Stomach (tissue), 9 donors: ENCODE data around the gene SORCS1. TPM values are rescaled to one million over a fixed set of nuclear protein-coding genes. Genes with fewer than 3 reads are reported as not detected.

Experiments used
- DNase-seq, 2 donors: peaks; one replicate each; pipeline versions ENCODE4 v3.0.0 to v3.0.0-alpha.2; 2013 to 2019
- H3K27ac ChIP-seq, 5 donors: fragments of 200-600 bp in 4 of 5; sonication (generic) in 4 of 5; one replicate each; pipeline ENCODE4 v1.5.1; 2013 to 2019; ENCODE audit warnings: mild to moderate bottlenecking in 1 of 5, moderate library complexity in 1 of 5
- H3K27me3 ChIP-seq, 3 donors: fragments of 200-600 bp; sonication (generic); one replicate each; pipeline ENCODE4 v1.5.1; 2017 to 2019; ENCODE audit warnings: mixed run types in 1 of 3
- H3K36me3 ChIP-seq, 4 donors: fragments of 200-600 bp; sonication (generic); 1 replicate in 3 of 4; 2 replicates in 1 of 4; pipeline ENCODE4 v1.5.1; 2016 to 2019
- H3K4me1 ChIP-seq, 4 donors: fragments of 200-600 bp; sonication (generic); one replicate each; pipeline ENCODE4 v1.5.1; 2016 to 2019
- H3K4me3 ChIP-seq, 4 donors: fragments of 200-600 bp; sonication (generic) in 3 of 4; one replicate each; pipeline ENCODE4 v1.5.1; 2016 to 2019; ENCODE audit warnings: mild to moderate bottlenecking in 1 of 4
- H3K9me3 ChIP-seq, 4 donors: fragments of 200-600 bp; sonication (generic); one replicate each; pipeline ENCODE4 v1.5.1; 2016 to 2019
- EP300 ChIP-seq: sonication (generic); formaldehyde crosslinking; IDR thresholded peaks from one replicate; pipeline ENCODE4 v1.6.1; 2017; ENCODE audit warnings: antibody characterized with exemption
- POLR2A ChIP-seq, 4 donors: fragments of 450-650 bp; IDR thresholded peaks; one replicate each; pipeline ENCODE4 v1.6.1; 2016; ENCODE audit warnings: antibody characterized with exemption in 4 of 4, control low read depth in 2 of 4, mild to moderate bottlenecking in 1 of 4, moderate library complexity in 1 of 4
- POLR2AphosphoS5 ChIP-seq, 3 donors: sonication (generic); formaldehyde crosslinking; IDR thresholded peaks; one replicate each; pipeline ENCODE4 v1.6.1; 2016; ENCODE audit warnings: antibody characterized with exemption in 3 of 3
- WGBS, 5 donors: extraction: QIAGEN DNeasy Blood & Tissue Kit in 3 of 5; methylation state at CpG; one replicate each; pipeline versions ENCODE4 v1.1.5 to v1.1.7; 2013 to 2018; 5-methylcytosine and 5-hydroxymethylcytosine counted together
- intact Hi-C: fragments of 100-400 bp; cut with DNase I; formaldehyde crosslinking; loops from one replicate; pipeline ENCODE4 v1.15.1; 2023; ENCODE audit warnings: low total_unique reads
- polyA plus RNA-seq, 3 donors: library from polyadenylated mRNA; stranded (reverse); fragments of 200-250 nt; gene quantifications; one replicate each; pipeline ENCODE4 v1.2.3, GENCODE V29; 2013
- total RNA-seq, 5 donors: library from RNA; depleted of rRNA; stranded (reverse); fragments of >200 nt; gene quantifications; one replicate each; pipeline versions ENCODE4 v1.1.0 to v1.2.3, GENCODE V29; 2014 to 2016
- TF ChIP-seq, protein P1 (sequence below), 7 experiments: fragments of 450-650 bp in 4 of 7; fragments of 200-600 bp in 3 of 7; sonication (generic) in 3 of 7; IDR thresholded peaks; one replicate each; pipeline ENCODE4 v1.5.1; 2016 to 2019; ENCODE audit warnings: antibody characterized with exemption in 7 of 7, control low read depth in 2 of 7, mild to moderate bottlenecking in 1 of 7
- donor health status: healthy with polysubstance abuse.
- donor health status: Bipolar disorder and iron deficiency.
- donor health status: healthy.

Gene SORCS1
- total and polyA plus RNA-seq, 8 donors, result 0.25 to 10.1 (median 0.69) TPM

DNA sequence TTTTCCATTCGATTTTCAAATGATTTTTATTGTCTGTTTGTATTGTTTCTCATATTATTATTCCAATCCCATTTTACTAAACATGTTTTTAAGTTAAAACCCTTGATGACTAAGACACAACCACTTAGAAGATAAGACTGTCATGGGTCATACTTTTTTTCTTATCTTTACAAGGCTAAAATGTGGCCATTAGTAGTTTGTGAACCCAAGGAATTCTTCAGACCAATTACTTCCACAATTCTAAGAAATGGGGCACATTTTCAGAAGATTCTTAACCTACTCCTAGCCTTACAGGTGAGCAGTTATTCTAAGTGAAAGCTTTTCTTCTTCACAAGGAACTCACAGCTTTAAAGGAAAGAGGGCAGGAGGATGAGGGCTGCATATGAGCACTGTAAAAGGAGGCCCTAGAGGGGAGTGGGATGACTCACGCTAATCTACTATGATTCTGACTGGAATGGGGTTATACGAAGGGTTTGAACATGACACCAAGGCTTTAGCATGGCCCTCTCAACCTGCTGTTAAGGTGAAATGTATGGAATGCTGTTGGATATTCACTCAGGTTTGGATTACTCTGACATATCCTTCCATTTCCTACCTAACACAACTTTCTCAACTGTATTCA, 81.0 kb downstream of the SORCS1 start:
- Histone ChIP-seq H3K4me3 (no peak overlapping the region), H3K4me1 (peaks cover 0 to 9% (median 0%) of the 10 kb centered on the region in 4 donors), H3K27me3 (no peaks in the 10 kb centered on the region), H3K36me3 (no peaks in the 10 kb centered on the region), H3K27ac (no peak overlapping the region), H3K9me3 (no peaks in the 10 kb centered on the region)
- intact Hi-C loops, result no loop called here
- TF ChIP-seq POLR2AphosphoS5 (IDR thresholded peaks at IDR 0.05) (no peak), EP300 (no peak), POLR2A (IDR thresholded peaks at IDR 0.05) (no peak)
- TF ChIP-seq, protein P1, sequence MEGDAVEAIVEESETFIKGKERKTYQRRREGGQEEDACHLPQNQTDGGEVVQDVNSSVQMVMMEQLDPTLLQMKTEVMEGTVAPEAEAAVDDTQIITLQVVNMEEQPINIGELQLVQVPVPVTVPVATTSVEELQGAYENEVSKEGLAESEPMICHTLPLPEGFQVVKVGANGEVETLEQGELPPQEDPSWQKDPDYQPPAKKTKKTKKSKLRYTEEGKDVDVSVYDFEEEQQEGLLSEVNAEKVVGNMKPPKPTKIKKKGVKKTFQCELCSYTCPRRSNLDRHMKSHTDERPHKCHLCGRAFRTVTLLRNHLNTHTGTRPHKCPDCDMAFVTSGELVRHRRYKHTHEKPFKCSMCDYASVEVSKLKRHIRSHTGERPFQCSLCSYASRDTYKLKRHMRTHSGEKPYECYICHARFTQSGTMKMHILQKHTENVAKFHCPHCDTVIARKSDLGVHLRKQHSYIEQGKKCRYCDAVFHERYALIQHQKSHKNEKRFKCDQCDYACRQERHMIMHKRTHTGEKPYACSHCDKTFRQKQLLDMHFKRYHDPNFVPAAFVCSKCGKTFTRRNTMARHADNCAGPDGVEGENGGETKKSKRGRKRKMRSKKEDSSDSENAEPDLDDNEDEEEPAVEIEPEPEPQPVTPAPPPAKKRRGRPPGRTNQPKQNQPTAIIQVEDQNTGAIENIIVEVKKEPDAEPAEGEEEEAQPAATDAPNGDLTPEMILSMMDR (IDR thresholded peaks at IDR 0.05), result no peak
- no peak for DNase-seq
- WGBS, 5 donors, result 49 to 74% (median 65%) methylated on average over 3 of the region's 3 CpGs

- intact Hi-C loops, result no loop called here
- 55 to 75% (median 74%) methylated on average over 1 of the region's 1 CpG for WGBS, 5 donors
- no peaks in the 10 kb centered on the region for H3K36me3 ChIP-seq
- H3K27me3 ChIP-seq, result no peaks in the 10 kb centered on the region
- H3K4me3 ChIP-seq, result no peak overlapping the region
- H3K9me3 ChIP-seq, result no peaks in the 10 kb centered on the region
- TF ChIP-seq EP300 (no peak), POLR2A (IDR thresholded peaks at IDR 0.05) (no peak)
- TF ChIP-seq, protein P1 (IDR thresholded peaks at IDR 0.05), result no peak
- H3K27ac ChIP-seq, result no peak overlapping the region
- peaks cover 0 to 9% (median 0%) of the 10 kb centered on the region in 4 donors for H3K4me1 ChIP-seq
- no peak for DNase-seq
Measured at GRCh38 chr10:107081644-107082043, 82.9 kb downstream of the SORCS1 start.

GRCh38 chr10:107075117-107075516, 89.4 kb downstream of the SORCS1 start:
- Histone ChIP-seq H3K36me3 (no peaks in the 10 kb centered on the region), H3K27ac (no peak overlapping the region), H3K27me3 (no peaks in the 10 kb centered on the region), H3K4me1 (peaks cover 0 to 8% (median 0%) of the 10 kb centered on the region in 4 donors), H3K9me3 (no peaks in the 10 kb centered on the region), H3K4me3 (no peak overlapping the region)
- TF ChIP-seq EP300, result no peak
- 45 to 66% (median 52%) methylated on average over 2 of the region's 2 CpGs for WGBS, 5 donors
- intact Hi-C loops, result no loop called here
- DNase-seq, result no peak

DNA sequence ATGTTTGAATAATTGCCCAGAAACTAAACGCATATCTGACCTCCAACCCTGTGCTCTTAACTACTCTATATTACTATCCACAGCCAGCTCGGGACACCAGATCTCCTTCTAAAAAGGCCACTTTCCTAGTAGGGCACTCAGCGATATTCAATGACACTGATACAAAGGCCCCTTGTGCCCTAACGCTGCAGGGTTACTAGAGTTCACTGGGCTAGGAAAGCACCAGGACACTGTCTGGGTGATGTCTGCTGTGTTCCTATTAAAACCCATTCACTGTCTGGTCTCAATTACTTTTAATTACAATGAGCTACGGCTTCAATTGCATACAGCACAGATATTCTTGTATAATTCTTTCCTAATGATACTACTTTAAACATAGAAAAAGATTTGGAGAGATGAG, 91.7 kb downstream of the SORCS1 start:
- Histone ChIP-seq H3K4me3 (no peak overlapping the region), H3K9me3 (no peaks in the 10 kb centered on the region), H3K4me1 (no peaks in the 10 kb centered on the region), H3K36me3 (no peaks in the 10 kb centered on the region), H3K27ac (no peak overlapping the region), H3K27me3 (no peaks in the 10 kb centered on the region)
- DNase-seq, result no peak
- TF ChIP-seq, protein P1 (IDR thresholded peaks at IDR 0.05), result no peak
- TF ChIP-seq POLR2A (IDR thresholded peaks at IDR 0.05) (no peak), POLR2AphosphoS5 (IDR thresholded peaks at IDR 0.05) (no peak), EP300 (no peak)
- intact Hi-C loops, result no loop called here
- 40 to 55% (median 53%) methylated on average over 5 of the region's 5 CpGs for WGBS, 5 donors

GRCh38 chr10:107072028-107072427, 92.5 kb downstream of the SORCS1 start:
- intact Hi-C loops, result no loop called here
- no peak overlapping the region for H3K4me3 ChIP-seq
- no peak overlapping the region for H3K27ac ChIP-seq
- TF ChIP-seq, protein P1 (IDR thresholded peaks at IDR 0.05), result no peak
- TF ChIP-seq POLR2A (IDR thresholded peaks at IDR 0.05) (no peak), POLR2AphosphoS5 (IDR thresholded peaks at IDR 0.05) (no peak), EP300 (no peak)
- H3K36me3 ChIP-seq, result no peaks in the 10 kb centered on the region
- H3K9me3 ChIP-seq, result no peaks in the 10 kb centered on the region
- no peaks in the 10 kb centered on the region for H3K4me1 ChIP-seq
- no peak for DNase-seq
- WGBS, 5 donors, result 65 to 83% (median 76%) methylated on average over 3 of the region's 3 CpGs
- H3K27me3 ChIP-seq, result no peaks in the 10 kb centered on the region
